GM12878 (cell line): ENCODE data around the gene ZYG11B. TPM values are rescaled to one million over a fixed set of nuclear protein-coding genes. Genes with fewer than 3 reads are reported as not detected.

Source experiments
- ATAC-seq: fragments of 200-7000 bp; cut with Tn5 transposase; 3 replicates; pipeline ENCODE4 v1.9.1; 2020; ENCODE audit warnings: mild to moderate bottlenecking, moderate library complexity
- BruUV-seq: library from RNA; stranded (reverse); fragments of 400-500 nt; replicated peaks from 2 replicates; lab custom pipeline; 2021; lab: Mats Ljungman, UMichigan
- CTCF ChIA-PET: fragments of 300-600 bp; sonication (Branson Sonifier 250); formaldehyde crosslinking; extraction: SDS; loops from one replicate; lab custom pipeline; 2021; ENCODE audit warnings: inconsistent platforms; lab: Yijun Ruan, JAX
- POLR2A ChIA-PET: fragments of 350-600 bp; formaldehyde crosslinking; extraction: SDS; loops from one replicate; lab custom pipeline; 2021; ENCODE audit warnings: inconsistent platforms; lab: Charles Lee
- RAD21 ChIA-PET: fragments of 300-600 bp; sonication (Branson Sonifier 250); formaldehyde crosslinking; loops from one replicate; lab custom pipeline; 2023; ENCODE audit warnings: antibody characterized with exemption; ENCODE audit not compliant: unreplicated experiment; lab: Charles Lee
- SMC1A ChIA-PET: fragments of 300-600 bp; sonication (Branson Sonifier 250); formaldehyde crosslinking; loops from one replicate; lab custom pipeline; 2023; ENCODE audit not compliant: unreplicated experiment, uncharacterized antibody; lab: Charles Lee
- DNase-seq: peaks from one replicate; pipeline ENCODE4 v3.0.0-alpha.2; 2011; ENCODE audit warnings: low read depth, low spot score
- FAIRE-seq: peaks from 3 replicates; lab custom pipeline; 2011; peaks lifted over from hg19 to GRCh38; lab: Jason Lieb, UNC
- H2AFZ ChIP-seq: 2 replicates; pipeline ENCODE4 v1.6.0; 2011; ENCODE audit warnings: low read depth, low read length, control low read depth; ENCODE audit not compliant: control insufficient read depth
- H3K27ac ChIP-seq: 2 replicates; pipeline ENCODE4 v1.5.1; 2011; ENCODE audit warnings: control low read depth; ENCODE audit not compliant: control insufficient read depth, insufficient read depth
- H3K27me3 ChIP-seq, 2 experiments: replicated peaks in 1 of 2; 2 replicates each; pipeline versions ENCODE4 v1.6.0 to v1.6.1; 2011; ENCODE audit warnings: low read length in 1 of 2; ENCODE audit not compliant: control insufficient read depth in 2 of 2, insufficient read depth in 2 of 2
- H3K36me3 ChIP-seq, 2 experiments: 2 replicates each; pipeline ENCODE4 v1.5.1; 2011; ENCODE audit warnings: low read length in 1 of 2; ENCODE audit not compliant: control insufficient read depth in 2 of 2, insufficient read depth in 2 of 2
- H3K4me1 ChIP-seq: 2 replicates; pipeline ENCODE4 v1.6.1; 2011; ENCODE audit warnings: mild to moderate bottlenecking, low read length, moderate library complexity, mixed read lengths; ENCODE audit not compliant: control insufficient read depth, insufficient read depth
- H3K4me2 ChIP-seq: 2 replicates; pipeline ENCODE4 v1.6.0; 2011; ENCODE audit warnings: control low read depth; ENCODE audit not compliant: control insufficient read depth, insufficient read depth
- H3K4me3 ChIP-seq: fragments of 200-600 bp; sonication (generic); 2 replicates; pipeline ENCODE4 v1.5.1; 2016
- H3K79me2 ChIP-seq: 2 replicates; pipeline ENCODE4 v1.6.0; 2011; ENCODE audit warnings: low read length; ENCODE audit not compliant: control insufficient read depth, insufficient read depth
- H3K9ac ChIP-seq: 2 replicates; pipeline ENCODE4 v1.8.0; 2011; ENCODE audit warnings: low read length, control low read depth, mixed read lengths; ENCODE audit not compliant: control insufficient read depth, insufficient read depth
- H3K9me3 ChIP-seq: replicated peaks from 3 replicates; pipeline ENCODE4 v1.5.1; 2011; ENCODE audit warnings: mild to moderate bottlenecking, low read length; ENCODE audit not compliant: control insufficient read depth, insufficient read depth
- H4K20me1 ChIP-seq: 2 replicates; pipeline ENCODE4 v1.6.0; 2011; ENCODE audit not compliant: control insufficient read depth, insufficient read depth
- CREB1 ChIP-seq: IDR thresholded peaks from 2 replicates; pipeline ENCODE4 v1.6.1; 2012; ENCODE audit warnings: low read depth, mild to moderate bottlenecking, inconsistent platforms
- EP300 ChIP-seq, 2 experiments: fragments of 150-350 bp in 1 of 2; IDR thresholded peaks; 2 replicates each; pipeline ENCODE4 v1.6.1; 2011 to 2012; ENCODE audit warnings: low read depth in 2 of 2, low read length in 2 of 2, borderline replicate concordance in 1 of 2, improper control_type of control experiment in 1 of 2, inconsistent platforms in 1 of 2; ENCODE audit not compliant: control insufficient read depth in 1 of 2
- HDGF ChIP-seq: fragments of 450-650 bp; IDR thresholded peaks from 2 replicates; pipeline ENCODE4 v1.6.1; 2016; ENCODE audit warnings: antibody characterized with exemption
- MEF2B ChIP-seq: fragments of 450-650 bp; IDR thresholded peaks from 2 replicates; pipeline ENCODE4 v1.6.1; 2018; ENCODE audit warnings: mild to moderate bottlenecking, moderate library complexity; ENCODE audit not compliant: partially characterized antibody, poor library complexity, severe bottlenecking
- NR2F1 ChIP-seq: fragments of 450-650 bp; conservative IDR thresholded peaks from 2 replicates; pipeline ENCODE4 v1.6.1; 2017; ENCODE audit warnings: mild to moderate bottlenecking
- PRDM15 ChIP-seq: fragments of 450-650 bp; formaldehyde crosslinking; IDR thresholded peaks from 2 replicates; pipeline ENCODE4 v1.4.0; 2020; ENCODE audit warnings: mild to moderate bottlenecking, moderate library complexity
- RUNX3 ChIP-seq: IDR thresholded peaks from 2 replicates; pipeline ENCODE4 v1.6.1; 2012; ENCODE audit warnings: low read length, inconsistent platforms
- WGBS: methylation state at CpG from one replicate; pipeline ENCODE4 v1.1.6; 2016; ENCODE audit warnings: low lambda C conversion rate; ENCODE audit not compliant: insufficient replicate concordance, insufficient coverage; ENCODE audit errors: missing lambda C conversion rate; 5-methylcytosine and 5-hydroxymethylcytosine counted together
- in situ Hi-C: fragments of 300-500 bp; cut with MboI; formaldehyde crosslinking; loops from 9 replicates; pipeline ENCODE4 v1.14.3; 2018; ENCODE audit warnings: mixed read lengths
- intact Hi-C: fragments of 100-400 bp; cut with micrococcal nuclease; formaldehyde crosslinking; loops from one replicate; pipeline ENCODE4 v1.14.2; 2022; ENCODE audit not compliant: unreplicated experiment
- polyA plus RNA-seq, 11 experiments: library from polyadenylated mRNA; depleted of rRNA in 4 of 11; unstranded in 6 of 11; stranded (reverse) in 5 of 11; fragments of >200 nt; fragmentation: Nextera tagmentation in 4 of 11; fragmentation: Illumina TruSeq in 1 of 11; extraction: Ambion mirVana in 4 of 11; extraction: Trizol in 1 of 11; gene quantifications; 1 replicate in 1 of 11; 2 replicates in 10 of 11; pipeline versions ENCODE4 v1.2.1 to v1.2.3, GENCODE V29; 2011 to 2016; ENCODE audit warnings: inconsistent platforms in 2 of 11, missing spikeins in 2 of 11, low read depth in 1 of 11
- total RNA-seq, 4 experiments: library from RNA; depleted of rRNA in 3 of 4; stranded (reverse); fragments of >200 nt in 3 of 4; fragmentation: Illumina TruSeq in 1 of 4; extraction: Trizol in 1 of 4; gene quantifications; 2 replicates each; pipeline versions ENCODE4 v1.2.1 to v1.2.3, GENCODE V29; 2013 to 2021
- TF ChIP-seq, protein P1 (sequence below): fragments of 450-650 bp; IDR thresholded peaks from 2 replicates; pipeline ENCODE4 v1.6.1; 2016; ENCODE audit warnings: mild to moderate bottlenecking
- TF ChIP-seq, protein P2 (sequence below): fragments of 450-650 bp; IDR thresholded peaks from 2 replicates; pipeline ENCODE4 v1.6.1; 2017; ENCODE audit warnings: mild to moderate bottlenecking, moderate library complexity
- TF ChIP-seq, protein P3 (sequence below): IDR thresholded peaks from 2 replicates; pipeline ENCODE4 v1.6.1; 2012; ENCODE audit warnings: low read depth, low read length, improper control_type of control experiment

The ZYG11B gene
- total and polyA plus RNA-seq, 10 of the 15 experiments (the other 5 are each of a cell fraction or from before 2014, with no cell fraction given), result 1.8 to 8.5 (median 5.3) TPM

GRCh38 chr1:52697795-52698674, 28.2 kb upstream of the ZYG11B start, which contains the start of gene COA7:
COA7 (minus strand) TSS chr1:52698347; CDS start chr1:52698326, 21 bp downstream.
- ChIA-PET CTCF (interaction anchor here (0.7 to 2.2 kb wide), 5 partner anchors 10 to 484 kb away, joined by 3 to 11 read pairs (median 6); no protein-coding TSS in a partner anchor), RAD21 (interaction anchor here (2.0 kb wide), 1 partner anchor 224 kb away, joined by 5 read pairs; the partner anchor contains the start of gene ECHDC2), SMC1A (interaction anchor here (0.6 to 1.6 kb wide), 5 partner anchors 11 to 486 kb away, joined by 3 to 4 read pairs (median 3); no protein-coding TSS in a partner anchor), POLR2A (no interaction called here)
- Histone ChIP-seq H3K27ac (peak within 1 kb of the TSS; percentile 80), H3K4me1 (no peaks in the 10 kb centered on the region; the same call in 1 of the 2 replicates), H3K27me3 (no peaks in the 10 kb centered on the region), H3K9ac (peak within 1 kb of the TSS; percentile 74), H3K36me3 (no peaks in the 10 kb centered on the region), H3K9me3 (no peaks in the 10 kb centered on the region), H3K79me2 (peaks cover 27% of the 10 kb centered on the region), H4K20me1 (no peaks in the 10 kb centered on the region), H3K4me2 (peak within 1 kb of the TSS; percentile 90), H2AFZ (peak within 1 kb of the TSS; percentile 81), H3K4me3 (peak within 1 kb of the TSS; percentile 75)
- BruUV-seq, result no TSS peak
- in situ Hi-C loops (no loop called here), intact Hi-C loops (no loop called here)
- DNase-seq (peak; percentile 23), FAIRE-seq (no peak), ATAC-seq (peak; percentile 70)
- WGBS, result under 1% methylated on average over 53 of the region's 68 CpGs
- TF ChIP-seq CREB1, result peak; percentile 31; the same call in 1 of the 2 replicates
- peak; percentile 29 for TF ChIP-seq MEF2B
- TF ChIP-seq, protein P1, sequence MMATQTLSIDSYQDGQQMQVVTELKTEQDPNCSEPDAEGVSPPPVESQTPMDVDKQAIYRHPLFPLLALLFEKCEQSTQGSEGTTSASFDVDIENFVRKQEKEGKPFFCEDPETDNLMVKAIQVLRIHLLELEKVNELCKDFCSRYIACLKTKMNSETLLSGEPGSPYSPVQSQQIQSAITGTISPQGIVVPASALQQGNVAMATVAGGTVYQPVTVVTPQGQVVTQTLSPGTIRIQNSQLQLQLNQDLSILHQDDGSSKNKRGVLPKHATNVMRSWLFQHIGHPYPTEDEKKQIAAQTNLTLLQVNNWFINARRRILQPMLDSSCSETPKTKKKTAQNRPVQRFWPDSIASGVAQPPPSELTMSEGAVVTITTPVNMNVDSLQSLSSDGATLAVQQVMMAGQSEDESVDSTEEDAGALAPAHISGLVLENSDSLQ, result no peak
- peak; percentile 67 for TF ChIP-seq NR2F1
- TF ChIP-seq, protein P2, sequence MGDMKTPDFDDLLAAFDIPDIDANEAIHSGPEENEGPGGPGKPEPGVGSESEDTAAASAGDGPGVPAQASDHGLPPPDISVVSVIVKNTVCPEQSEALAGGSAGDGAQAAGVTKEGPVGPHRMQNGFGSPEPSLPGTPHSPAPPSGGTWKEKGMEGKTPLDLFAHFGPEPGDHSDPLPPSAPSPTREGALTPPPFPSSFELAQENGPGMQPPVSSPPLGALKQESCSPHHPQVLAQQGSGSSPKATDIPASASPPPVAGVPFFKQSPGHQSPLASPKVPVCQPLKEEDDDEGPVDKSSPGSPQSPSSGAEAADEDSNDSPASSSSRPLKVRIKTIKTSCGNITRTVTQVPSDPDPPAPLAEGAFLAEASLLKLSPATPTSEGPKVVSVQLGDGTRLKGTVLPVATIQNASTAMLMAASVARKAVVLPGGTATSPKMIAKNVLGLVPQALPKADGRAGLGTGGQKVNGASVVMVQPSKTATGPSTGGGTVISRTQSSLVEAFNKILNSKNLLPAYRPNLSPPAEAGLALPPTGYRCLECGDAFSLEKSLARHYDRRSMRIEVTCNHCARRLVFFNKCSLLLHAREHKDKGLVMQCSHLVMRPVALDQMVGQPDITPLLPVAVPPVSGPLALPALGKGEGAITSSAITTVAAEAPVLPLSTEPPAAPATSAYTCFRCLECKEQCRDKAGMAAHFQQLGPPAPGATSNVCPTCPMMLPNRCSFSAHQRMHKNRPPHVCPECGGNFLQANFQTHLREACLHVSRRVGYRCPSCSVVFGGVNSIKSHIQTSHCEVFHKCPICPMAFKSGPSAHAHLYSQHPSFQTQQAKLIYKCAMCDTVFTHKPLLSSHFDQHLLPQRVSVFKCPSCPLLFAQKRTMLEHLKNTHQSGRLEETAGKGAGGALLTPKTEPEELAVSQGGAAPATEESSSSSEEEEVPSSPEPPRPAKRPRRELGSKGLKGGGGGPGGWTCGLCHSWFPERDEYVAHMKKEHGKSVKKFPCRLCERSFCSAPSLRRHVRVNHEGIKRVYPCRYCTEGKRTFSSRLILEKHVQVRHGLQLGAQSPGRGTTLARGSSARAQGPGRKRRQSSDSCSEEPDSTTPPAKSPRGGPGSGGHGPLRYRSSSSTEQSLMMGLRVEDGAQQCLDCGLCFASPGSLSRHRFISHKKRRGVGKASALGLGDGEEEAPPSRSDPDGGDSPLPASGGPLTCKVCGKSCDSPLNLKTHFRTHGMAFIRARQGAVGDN, result peak; percentile 68
- TF ChIP-seq HDGF, result no peak
- TF ChIP-seq, protein P3, sequence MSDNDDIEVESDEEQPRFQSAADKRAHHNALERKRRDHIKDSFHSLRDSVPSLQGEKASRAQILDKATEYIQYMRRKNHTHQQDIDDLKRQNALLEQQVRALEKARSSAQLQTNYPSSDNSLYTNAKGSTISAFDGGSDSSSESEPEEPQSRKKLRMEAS, result peak; percentile 18
- no peak for TF ChIP-seq EP300 (IDR thresholded peaks at IDR 0.05; ENCODE audit: borderline replicate concordance in 1 of 2, control insufficient read depth in 1 of 2, low read depth in 2 of 2, low read length in 2 of 2)
- TF ChIP-seq RUNX3, result peak; percentile 36
- no peak for TF ChIP-seq PRDM15 (CRISPR knock-in tag)
